Stimulated activated CD4-positive, alpha-beta T cell treated with anti-CD3 and anti-CD28 coated beads, Interleukin-2, amount 100 ng/mL, for 48 hours (primary cell): ENCODE data around the gene TOP3B.
"Not testable (repeated sequence)": the region's sequence is repeated elsewhere in the genome, so short reads cannot be mapped to it uniquely, and the experiment has no call there.

Source experiments
- DNase-seq, 2 donors: peaks; one replicate each; pipeline ENCODE4 v3.0.0-alpha.2; 2020

TOP3B gene

GRCh38 chr22:21943571-21944448 is 38.8 kb downstream of the TOP3B start:
- no peak for DNase-seq

- no peak for DNase-seq
Observed at GRCh38 chr22:21942407-21943343, 39.9 kb downstream of the TOP3B start.

GRCh38 chr22:21941921-21942320 is 40.7 kb downstream of the TOP3B start:
- no peak for DNase-seq

- DNase-seq = no peak
Observed at GRCh38 chr22:21940521-21940920, 42.1 kb downstream of the TOP3B start.

GRCh38 chr22:21939935-21940334 is 42.7 kb downstream of the TOP3B start:
- DNase-seq = not testable (repeated sequence)

- no peak for DNase-seq
Observed at GRCh38 chr22:21939461-21939913, 43.1 kb downstream of the TOP3B start.

GRCh38 chr22:21938906-21939305 is 43.7 kb downstream of the TOP3B start:
- no peak for DNase-seq

GRCh38 chr22:21938071-21938822 is 44.3 kb downstream of the TOP3B start:
- peak; percentile 95 to 96 for DNase-seq

GRCh38 chr22:21937821-21938070 is 44.8 kb downstream of the TOP3B start:
- DNase-seq = no peak

- DNase-seq = no peak
Observed at GRCh38 chr22:21937041-21937820, 45.4 kb downstream of the TOP3B start.

- no peak for DNase-seq
Observed at GRCh38 chr22:21936151-21936775, 46.3 kb downstream of the TOP3B start.

- no peak for DNase-seq
Observed at GRCh38 chr22:21933910-21934309, 48.7 kb downstream of the TOP3B start.

GRCh38 chr22:21933413-21933812 is 49.2 kb downstream of the TOP3B start:
- no peak for DNase-seq

GRCh38 chr22:21932347-21932746 is 50.2 kb downstream of the TOP3B start:
- DNase-seq = no peak

GRCh38 chr22:21931056-21931455 is 51.5 kb downstream of the TOP3B start:
- DNase-seq = no peak

GRCh38 chr22:21929253-21929652 is 53.3 kb downstream of the TOP3B start:
- no peak for DNase-seq

- no peak for DNase-seq
Observed at GRCh38 chr22:21928048-21928447, 54.5 kb downstream of the TOP3B start.

GRCh38 chr22:21927174-21927823 is 55.3 kb downstream of the TOP3B start:
- no peak for DNase-seq

GRCh38 chr22:21926728-21927127 is 55.9 kb downstream of the TOP3B start:
- no peak for DNase-seq

- no peak for DNase-seq
Observed at GRCh38 chr22:21923163-21923561, 59.4 kb downstream of the TOP3B start.
